HG03097 (cell line): ENCODE results near the gene SUGCT.

Experiments
- ATAC-seq: cut with Tn5 transposase; IDR thresholded peaks from one replicate; pipeline ENCODE4 v1.9.1; 2021; ENCODE audit not compliant: unreplicated experiment, low FRiP score

The SUGCT gene

DNA sequence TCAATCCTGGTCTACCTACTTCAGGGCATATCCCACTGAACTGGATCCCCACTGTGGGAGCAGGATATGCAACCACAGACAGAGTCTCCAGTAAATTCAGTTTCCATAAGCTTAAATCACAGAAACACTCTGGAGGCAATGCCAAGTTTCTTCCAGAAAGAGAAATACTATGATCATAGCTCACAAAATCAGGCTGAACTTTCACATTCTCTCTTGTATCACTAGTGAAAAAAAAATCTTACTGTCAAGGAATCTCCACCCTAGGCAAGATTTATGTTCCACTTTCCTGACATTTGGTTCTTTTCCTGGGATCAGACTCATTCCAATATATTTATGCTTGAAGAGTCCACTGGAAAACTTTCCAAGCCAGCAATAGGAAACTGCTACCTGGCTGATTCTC, 749.0 kb downstream of the SUGCT start:
- ATAC-seq, result no peak

DNA sequence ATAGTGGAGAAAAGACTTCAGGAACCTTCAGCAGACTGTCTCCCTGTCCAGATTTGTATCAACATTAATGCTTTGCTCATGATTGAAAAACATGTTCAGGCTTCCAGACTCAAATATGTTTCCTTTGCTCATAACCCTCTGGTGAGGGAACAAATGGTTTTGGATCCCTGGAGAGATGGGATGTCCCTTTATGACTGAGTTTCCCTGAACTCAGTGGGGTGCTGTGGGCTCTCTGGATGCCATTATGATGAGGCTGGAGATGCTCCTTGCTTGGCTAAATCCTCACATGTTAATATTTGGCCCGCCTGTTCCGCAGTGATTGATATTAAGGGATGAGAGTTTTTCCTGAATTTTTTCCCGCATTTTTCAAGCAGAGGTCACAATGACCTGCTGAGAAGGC, 749.4 kb downstream of the SUGCT start:
- ATAC-seq, result no peak

DNA sequence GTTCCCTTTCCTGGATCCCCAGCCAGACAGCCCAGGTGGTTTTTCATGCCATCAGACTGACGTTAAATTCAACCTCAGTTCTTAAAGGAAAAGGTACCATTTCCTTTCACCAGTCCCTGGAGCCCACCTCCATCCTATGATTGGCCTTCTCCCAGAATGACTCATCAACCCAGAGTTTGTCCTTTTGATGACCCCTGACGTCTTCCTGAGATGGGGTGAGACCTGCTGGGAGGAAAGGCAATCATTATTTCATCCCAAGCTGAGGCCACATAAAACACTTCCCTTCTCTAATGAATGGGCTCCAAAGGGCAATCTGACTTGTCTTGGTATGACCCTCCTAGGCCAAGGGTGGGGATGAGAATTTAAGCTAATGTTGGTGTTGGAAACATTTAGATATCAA, 750.7 kb downstream of the SUGCT start:
- ATAC-seq, result no peak

DNA sequence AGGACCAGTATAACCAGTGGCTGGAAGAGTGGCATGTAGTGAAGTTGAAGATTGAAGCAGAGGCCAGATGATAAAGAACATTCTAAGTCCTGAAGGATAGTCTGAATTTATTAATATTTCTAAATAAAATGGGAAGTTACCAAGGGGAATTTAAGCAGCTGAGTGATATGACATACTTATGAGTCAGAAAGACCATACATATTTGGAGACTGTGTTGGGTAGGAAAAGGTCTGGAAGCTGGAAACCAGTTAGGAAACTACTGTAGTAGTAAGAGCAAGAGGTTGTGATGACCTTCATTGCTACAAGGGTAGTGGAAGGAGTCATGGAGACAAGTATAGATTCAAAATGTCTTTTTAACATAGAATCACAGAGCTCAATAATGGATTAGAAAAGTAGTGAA, 752.3 kb downstream of the SUGCT start:
- no peak for ATAC-seq

DNA sequence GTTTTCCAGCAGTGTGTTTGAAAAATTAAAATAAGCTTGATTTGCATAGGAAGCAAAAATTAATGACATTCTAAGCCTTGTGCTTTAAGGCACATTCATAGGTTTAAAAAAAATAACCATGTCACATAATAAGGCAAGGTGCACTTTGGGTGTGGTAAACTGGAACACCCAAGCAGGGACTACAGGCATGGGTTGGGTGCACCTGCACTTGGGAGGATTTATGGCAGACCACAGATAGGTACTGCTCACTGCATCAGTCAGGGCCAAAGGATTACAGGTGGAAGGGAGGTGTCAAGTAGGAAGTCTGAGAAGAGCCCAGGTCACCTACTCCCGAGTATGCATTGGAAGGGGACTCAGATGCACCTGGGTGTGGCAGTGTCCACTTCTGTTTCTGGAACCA, 753.7 kb downstream of the SUGCT start:
- no peak for ATAC-seq

DNA sequence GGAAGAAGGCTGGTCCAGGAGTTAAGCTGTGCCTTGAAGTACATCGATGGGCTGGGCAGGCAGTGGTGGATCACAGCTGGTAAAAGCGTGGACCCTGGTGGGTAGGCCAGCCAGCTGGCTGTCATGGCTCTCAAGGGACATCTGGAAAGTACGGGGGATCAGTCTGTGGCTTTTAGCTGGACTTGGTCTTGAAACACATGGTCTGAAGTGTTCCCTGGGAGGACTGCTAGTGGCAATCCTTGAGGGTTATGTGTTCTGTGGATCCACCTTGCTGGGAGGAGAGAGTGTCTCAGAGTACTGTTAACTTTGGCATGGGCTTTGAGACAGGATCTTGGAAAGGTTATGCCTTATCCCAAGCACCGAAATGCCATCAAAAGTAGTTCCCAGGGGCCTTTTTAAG, 754.3 kb downstream of the SUGCT start:
- ATAC-seq, result no peak

- no peak for ATAC-seq
These were observed 754.7 kb downstream of the SUGCT start for GRCh38 chr7:40889539-40889938.

DNA sequence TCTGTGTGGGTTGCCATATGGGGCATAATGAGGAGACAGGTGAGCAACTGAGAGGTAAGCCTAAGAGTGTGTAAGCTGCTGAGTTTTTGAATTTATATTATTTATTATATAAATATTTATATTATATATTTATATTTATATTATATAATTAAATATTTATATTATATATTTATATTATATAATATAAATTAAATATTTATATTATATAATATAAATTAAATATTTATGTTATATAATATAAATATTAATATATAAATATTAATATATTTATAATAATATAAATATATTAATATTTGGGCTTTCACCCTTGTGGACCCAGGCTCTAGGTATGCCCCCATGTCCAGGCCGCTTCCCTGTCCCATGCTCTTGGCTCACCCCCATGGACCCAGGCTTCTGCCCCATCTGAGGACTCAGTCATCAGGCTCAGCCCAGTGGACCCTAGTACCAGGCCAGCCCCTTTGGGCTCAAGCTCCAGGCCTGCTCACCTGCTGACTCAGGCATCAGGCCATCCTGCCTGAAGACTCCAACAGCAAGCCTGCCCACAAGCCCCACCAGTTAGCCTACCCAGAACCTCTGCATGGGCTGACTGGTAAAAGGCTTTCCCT, 755.4 kb downstream of the SUGCT start:
- ATAC-seq, result no peak

DNA sequence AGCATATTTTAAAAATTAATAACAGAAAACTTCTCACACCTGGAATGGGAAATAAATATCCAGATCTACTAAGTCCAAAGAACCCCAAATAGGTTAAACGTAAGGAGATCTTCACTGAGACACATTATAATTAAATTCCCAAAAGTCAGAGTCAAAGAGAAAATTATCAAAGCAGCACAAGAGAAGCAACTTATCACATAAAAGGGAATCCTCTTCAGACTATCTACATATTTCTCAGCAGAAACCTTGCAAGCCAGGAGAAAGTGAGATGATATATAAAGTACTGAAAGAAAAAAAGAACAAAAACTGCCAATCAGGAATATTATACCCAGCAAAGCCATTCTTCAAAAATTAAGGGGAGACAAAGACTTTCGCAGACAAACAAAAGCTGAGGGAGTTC, 756.4 kb downstream of the SUGCT start:
- ATAC-seq, result no peak

GRCh38 chr7:40899151-40899550, 764.3 kb downstream of the SUGCT start:
- no peak for ATAC-seq

GRCh38 chr7:40899636-40900507, 765.1 kb downstream of the SUGCT start:
- no peak for ATAC-seq

GRCh38 chr7:40903872-40904271, 769.1 kb downstream of the SUGCT start:
- ATAC-seq, result no peak

GRCh38 chr7:40907286-40907685, 772.5 kb downstream of the SUGCT start:
- no peak for ATAC-seq

- no peak for ATAC-seq
These were observed 774.7 kb downstream of the SUGCT start for GRCh38 chr7:40909346-40909980.
